Trophoblast cell (in vitro differentiated cells and primary cell): ENCODE results near the gene SCD5.
A peak's percentile ranks its signal among the peaks of the same experiment; 100 is the strongest.

ENCODE experiments used
- DNase-seq, 2 donors: peaks; one replicate each; pipeline ENCODE4 v3.0.0-alpha.2; 2016
- H2AFZ ChIP-seq: 2 replicates; pipeline ENCODE4 v1.6.1; 2013; ENCODE audit warnings: low read length, moderate library complexity, mild to moderate bottlenecking; ENCODE audit not compliant: insufficient read depth, poor library complexity
- H2AK5ac ChIP-seq: 2 replicates; pipeline ENCODE4 v1.6.1; 2013; ENCODE audit warnings: mild to moderate bottlenecking, low read length
- H2BK120ac ChIP-seq: 2 replicates; pipeline ENCODE4 v1.6.1; 2013; ENCODE audit warnings: low read length, mild to moderate bottlenecking, moderate library complexity; ENCODE audit not compliant: insufficient read depth, poor library complexity
- H2BK12ac ChIP-seq: 2 replicates; pipeline ENCODE4 v1.6.1; 2013; ENCODE audit warnings: mild to moderate bottlenecking, low read length, moderate library complexity
- H2BK5ac ChIP-seq: 2 replicates; pipeline ENCODE4 v1.6.1; 2013; ENCODE audit warnings: low read length, low read depth, moderate library complexity, mild to moderate bottlenecking; ENCODE audit not compliant: poor library complexity
- H3K14ac ChIP-seq: 2 replicates; pipeline ENCODE4 v1.6.1; 2013; ENCODE audit warnings: mild to moderate bottlenecking, low read length
- H3K18ac ChIP-seq: 2 replicates; pipeline ENCODE4 v1.6.1; 2013; ENCODE audit warnings: mild to moderate bottlenecking, low read length
- H3K23ac ChIP-seq: 2 replicates; pipeline ENCODE4 v1.6.1; 2013; ENCODE audit warnings: low read length
- H3K27ac ChIP-seq: 2 replicates; pipeline ENCODE4 v1.5.1; 2013; ENCODE audit warnings: low read depth, mild to moderate bottlenecking, inconsistent platforms, low read length, moderate library complexity
- H3K27me3 ChIP-seq: 2 replicates; pipeline ENCODE4 v1.6.1; 2013; ENCODE audit warnings: inconsistent platforms, mild to moderate bottlenecking, low read length, moderate library complexity; ENCODE audit not compliant: insufficient read depth
- H3K36me3 ChIP-seq, 2 experiments: 1 replicate in 1 of 2; 2 replicates in 1 of 2; pipeline ENCODE4 v1.6.1; 2013; ENCODE audit warnings: low read length in 2 of 2, mild to moderate bottlenecking in 2 of 2, moderate library complexity in 1 of 2; ENCODE audit not compliant: insufficient read depth in 2 of 2, control insufficient read depth in 1 of 2
- H3K4ac ChIP-seq: 2 replicates; pipeline ENCODE4 v1.6.1; 2013; ENCODE audit warnings: low read depth, mild to moderate bottlenecking, low read length, moderate library complexity
- H3K4me1 ChIP-seq, 2 experiments: 1 replicate in 1 of 2; 2 replicates in 1 of 2; pipeline ENCODE4 v1.6.1; 2013; ENCODE audit warnings: low read length in 2 of 2, mild to moderate bottlenecking in 2 of 2, moderate library complexity in 1 of 2; ENCODE audit not compliant: insufficient read depth in 2 of 2, control insufficient read depth in 1 of 2
- H3K4me2 ChIP-seq: 2 replicates; pipeline ENCODE4 v1.6.1; 2013; ENCODE audit warnings: inconsistent platforms, mild to moderate bottlenecking, low read length, moderate library complexity
- H3K4me3 ChIP-seq: 2 replicates; pipeline ENCODE4 v1.5.1; 2013; ENCODE audit warnings: mild to moderate bottlenecking, low read depth, low read length, inconsistent platforms
- H3K79me1 ChIP-seq: one replicate; pipeline ENCODE4 v1.6.1; 2013; ENCODE audit warnings: low read length
- H3K79me2 ChIP-seq: 2 replicates; pipeline ENCODE4 v1.6.1; 2013; ENCODE audit warnings: low read length, mild to moderate bottlenecking; ENCODE audit not compliant: control insufficient read depth, insufficient read depth, poor library complexity
- H3K9ac ChIP-seq: 2 replicates; pipeline ENCODE4 v1.6.1; 2013; ENCODE audit warnings: mild to moderate bottlenecking, low read length
- H3K9me3 ChIP-seq: 2 replicates; pipeline ENCODE4 v1.6.1; 2013; ENCODE audit warnings: low read depth, mild to moderate bottlenecking, control low read depth, inconsistent platforms, low read length; ENCODE audit not compliant: insufficient read depth
- H4K12ac ChIP-seq: 2 replicates; pipeline ENCODE4 v1.6.1; 2013; ENCODE audit warnings: low read depth, mild to moderate bottlenecking, low read length, moderate library complexity
- H4K8ac ChIP-seq: 2 replicates; pipeline ENCODE4 v1.6.1; 2013; ENCODE audit warnings: low read depth, mild to moderate bottlenecking, low read length, moderate library complexity
- H4K91ac ChIP-seq: one replicate; pipeline ENCODE4 v1.6.1; 2013; ENCODE audit warnings: low read depth, mild to moderate bottlenecking, low read length, moderate library complexity
- WGBS: extraction: QIAGEN DNeasy Blood & Tissue Kit; methylation state at CpG from one replicate; pipeline ENCODE4 v1.1.7; 2013; ENCODE audit warnings: missing lambda C conversion rate; ENCODE audit not compliant: insufficient read length, insufficient coverage; ENCODE audit errors: extremely low coverage; 5-methylcytosine and 5-hydroxymethylcytosine counted together

Gene SCD5

GRCh38 chr4:82667761-82668480, 130.7 kb downstream of the SCD5 start:
- H3K23ac ChIP-seq: no peak overlapping the region
- no peak overlapping the region for H3K9ac ChIP-seq
- no peaks in the 10 kb centered on the region for H3K4me1 ChIP-seq
- DNase-seq: no peak
- H3K18ac ChIP-seq: no peak overlapping the region
- H3K9me3 ChIP-seq: no peaks in the 10 kb centered on the region
- H4K12ac ChIP-seq: no peak overlapping the region
- H3K4ac ChIP-seq: no peak overlapping the region
- H2AFZ ChIP-seq: no peak overlapping the region
- no peak overlapping the region for H2BK5ac ChIP-seq
- no peak overlapping the region for H4K8ac ChIP-seq
- no peak overlapping the region for H2BK12ac ChIP-seq
- H2BK120ac ChIP-seq: no peak overlapping the region
- H3K79me2 ChIP-seq: no peaks in the 10 kb centered on the region
- no peak overlapping the region for H3K4me2 ChIP-seq
- no peaks in the 10 kb centered on the region for H3K79me1 ChIP-seq
- 100% methylated on average over 1 of the region's 2 CpGs for WGBS
- H3K36me3 ChIP-seq: no peaks in the 10 kb centered on the region
- no peak overlapping the region for H3K27ac ChIP-seq
- no peak overlapping the region for H3K14ac ChIP-seq
- no peak overlapping the region for H3K4me3 ChIP-seq
- no peak overlapping the region for H2AK5ac ChIP-seq
- H4K91ac ChIP-seq: no peak overlapping the region
- H3K27me3 ChIP-seq: no peaks in the 10 kb centered on the region

- H2BK5ac ChIP-seq: no peak overlapping the region
- no peak overlapping the region for H4K8ac ChIP-seq
- no peak overlapping the region for H3K27ac ChIP-seq
- no peaks in the 10 kb centered on the region for H3K27me3 ChIP-seq
- no peak overlapping the region for H2AFZ ChIP-seq
- H3K79me2 ChIP-seq: no peaks in the 10 kb centered on the region
- no CpG with 5 or more reads among the region's 5 CpGs for WGBS
- no peak overlapping the region for H2BK120ac ChIP-seq
- H4K91ac ChIP-seq: no peak overlapping the region
- H3K23ac ChIP-seq: no peak overlapping the region
- H3K79me1 ChIP-seq: no peaks in the 10 kb centered on the region
- H3K14ac ChIP-seq: no peak overlapping the region
- H3K18ac ChIP-seq: no peak overlapping the region
- H4K12ac ChIP-seq: no peak overlapping the region
- H3K36me3 ChIP-seq: no peaks in the 10 kb centered on the region
- no peak overlapping the region for H3K4me3 ChIP-seq
- H3K9ac ChIP-seq: no peak overlapping the region
- H3K4me1 ChIP-seq: no peaks in the 10 kb centered on the region
- no peak overlapping the region for H3K4ac ChIP-seq
- DNase-seq: no peak
- H2AK5ac ChIP-seq: no peak overlapping the region
- no peak overlapping the region for H3K4me2 ChIP-seq
- H3K9me3 ChIP-seq: no peaks in the 10 kb centered on the region
- H2BK12ac ChIP-seq: no peak overlapping the region
These were observed 131.5 kb downstream of the SCD5 start for GRCh38 chr4:82666970-82667665.

GRCh38 chr4:82661181-82661992, 137.2 kb downstream of the SCD5 start:
- no peak for DNase-seq
- no peak overlapping the region for H2AK5ac ChIP-seq
- no peak overlapping the region for H4K8ac ChIP-seq
- H3K79me1 ChIP-seq: no peaks in the 10 kb centered on the region
- H3K27me3 ChIP-seq: no peaks in the 10 kb centered on the region
- no peak overlapping the region for H4K12ac ChIP-seq
- no peaks in the 10 kb centered on the region for H3K4me1 ChIP-seq
- no peaks in the 10 kb centered on the region for H3K36me3 ChIP-seq
- H3K18ac ChIP-seq: no peak overlapping the region
- H2AFZ ChIP-seq: no peak overlapping the region
- no peak overlapping the region for H3K23ac ChIP-seq
- no peak overlapping the region for H2BK5ac ChIP-seq
- H4K91ac ChIP-seq: no peak overlapping the region
- H3K4me3 ChIP-seq: no peak overlapping the region
- no peak overlapping the region for H3K4me2 ChIP-seq
- no peak overlapping the region for H2BK120ac ChIP-seq
- H3K4ac ChIP-seq: no peak overlapping the region
- H3K9me3 ChIP-seq: no peaks in the 10 kb centered on the region
- H3K79me2 ChIP-seq: no peaks in the 10 kb centered on the region
- no peak overlapping the region for H3K9ac ChIP-seq
- no peak overlapping the region for H2BK12ac ChIP-seq
- no peak overlapping the region for H3K27ac ChIP-seq
- WGBS: no CpG with 5 or more reads among the region's 6 CpGs
- H3K14ac ChIP-seq: no peak overlapping the region

GRCh38 chr4:82652062-82652461, 146.5 kb downstream of the SCD5 start:
- H4K91ac ChIP-seq: no peak overlapping the region
- H2AFZ ChIP-seq: no peak overlapping the region
- no peak overlapping the region for H3K23ac ChIP-seq
- no peak overlapping the region for H4K12ac ChIP-seq
- no peak overlapping the region for H2BK5ac ChIP-seq
- no peaks in the 10 kb centered on the region for H3K36me3 ChIP-seq
- no peak overlapping the region for H4K8ac ChIP-seq
- DNase-seq: peak in 1 of 2 donors; percentile 22
- H3K4me1 ChIP-seq: no peaks in the 10 kb centered on the region
- H2BK12ac ChIP-seq: no peak overlapping the region
- H3K14ac ChIP-seq: no peak overlapping the region
- H3K4ac ChIP-seq: no peak overlapping the region
- H2BK120ac ChIP-seq: no peak overlapping the region
- H3K4me2 ChIP-seq: no peak overlapping the region
- H3K18ac ChIP-seq: no peak overlapping the region
- no peaks in the 10 kb centered on the region for H3K79me1 ChIP-seq
- no peak overlapping the region for H3K27ac ChIP-seq
- no peak overlapping the region for H3K9ac ChIP-seq
- no peaks in the 10 kb centered on the region for H3K27me3 ChIP-seq
- H3K9me3 ChIP-seq: no peaks in the 10 kb centered on the region
- no peak overlapping the region for H2AK5ac ChIP-seq
- no peaks in the 10 kb centered on the region for H3K79me2 ChIP-seq
- WGBS: no CpG with 5 or more reads among the region's 4 CpGs
- no peak overlapping the region for H3K4me3 ChIP-seq
